Mammary epithelial cell (primary cell): ENCODE data around the gene NUMBL.

Experiments used
- EZH2 ChIP-seq: IDR thresholded peaks from 2 replicates; pipeline ENCODE4 v1.6.1; 2012; ENCODE audit warnings: low read length, inconsistent platforms, borderline replicate concordance
- TF ChIP-seq, protein P1 (sequence below), 2 donors: IDR thresholded peaks in 1 of 2; conservative IDR thresholded peaks in 1 of 2; 2 replicates each; pipeline ENCODE4 v1.5.1; 2011 to 2012; ENCODE audit warnings: inconsistent platforms in 2 of 2, low read length in 2 of 2, mild to moderate bottlenecking in 2 of 2, control low read depth in 1 of 2, low read depth in 1 of 2; ENCODE audit not compliant: insufficient read depth in 1 of 2; ENCODE audit errors: extremely low read depth in 1 of 2

DNA sequence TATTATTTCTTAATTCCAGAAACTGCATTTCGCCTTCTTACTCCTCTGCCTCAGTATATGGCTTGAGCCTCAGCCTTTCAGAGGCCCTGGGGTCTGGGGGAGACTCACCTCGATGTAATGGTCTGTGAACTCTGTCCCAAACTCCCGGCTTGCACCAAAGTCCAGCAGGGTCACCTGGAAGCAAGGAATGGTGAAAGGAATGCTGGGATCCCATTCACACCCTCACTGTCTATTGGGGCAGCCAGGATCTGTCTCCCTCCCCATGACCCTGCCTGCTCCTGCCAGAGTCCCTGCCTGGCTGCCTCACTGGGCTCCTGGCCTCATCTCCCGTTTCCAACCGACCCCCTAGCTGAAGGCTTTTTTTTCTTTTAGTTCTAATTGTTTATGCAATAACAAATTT lies 5.4 kb upstream of the NUMBL start:
- TF ChIP-seq, protein P1, sequence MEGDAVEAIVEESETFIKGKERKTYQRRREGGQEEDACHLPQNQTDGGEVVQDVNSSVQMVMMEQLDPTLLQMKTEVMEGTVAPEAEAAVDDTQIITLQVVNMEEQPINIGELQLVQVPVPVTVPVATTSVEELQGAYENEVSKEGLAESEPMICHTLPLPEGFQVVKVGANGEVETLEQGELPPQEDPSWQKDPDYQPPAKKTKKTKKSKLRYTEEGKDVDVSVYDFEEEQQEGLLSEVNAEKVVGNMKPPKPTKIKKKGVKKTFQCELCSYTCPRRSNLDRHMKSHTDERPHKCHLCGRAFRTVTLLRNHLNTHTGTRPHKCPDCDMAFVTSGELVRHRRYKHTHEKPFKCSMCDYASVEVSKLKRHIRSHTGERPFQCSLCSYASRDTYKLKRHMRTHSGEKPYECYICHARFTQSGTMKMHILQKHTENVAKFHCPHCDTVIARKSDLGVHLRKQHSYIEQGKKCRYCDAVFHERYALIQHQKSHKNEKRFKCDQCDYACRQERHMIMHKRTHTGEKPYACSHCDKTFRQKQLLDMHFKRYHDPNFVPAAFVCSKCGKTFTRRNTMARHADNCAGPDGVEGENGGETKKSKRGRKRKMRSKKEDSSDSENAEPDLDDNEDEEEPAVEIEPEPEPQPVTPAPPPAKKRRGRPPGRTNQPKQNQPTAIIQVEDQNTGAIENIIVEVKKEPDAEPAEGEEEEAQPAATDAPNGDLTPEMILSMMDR (conservative IDR thresholded peaks at IDR 0.05 in 1 of 2, IDR thresholded peaks at IDR 0.05 in 1 of 2; ENCODE audit: extremely low read depth in 1 of 2, insufficient read depth in 1 of 2, low read depth in 1 of 2, low read length in 2 of 2): no peak
- no peak for TF ChIP-seq EZH2
